Progenitor cell of endocrine pancreas (in vitro differentiated cells): ENCODE results near the gene IER5. TPM values are rescaled to one million over a fixed set of nuclear protein-coding genes. Genes with fewer than 3 reads are reported as not detected.

ENCODE experiments used
- DNase-seq: peaks from one replicate; pipeline ENCODE4 v3.0.0; 2021; ENCODE audit warnings: low spot score; ENCODE audit not compliant: unreplicated experiment
- H3K27ac Mint-ChIP-seq: 2 replicates; pipeline ENCODE4 v1.8.0; 2021; ENCODE audit warnings: mild to moderate bottlenecking, moderate library complexity, mixed read lengths
- H3K27me3 Mint-ChIP-seq: 2 replicates; pipeline ENCODE4 v1.8.0; 2021; ENCODE audit warnings: mixed read lengths
- H3K36me3 Mint-ChIP-seq: 2 replicates; pipeline ENCODE4 v1.8.0; 2022; ENCODE audit warnings: mixed read lengths; ENCODE audit not compliant: insufficient read depth
- H3K4me1 Mint-ChIP-seq: 2 replicates; pipeline ENCODE4 v1.8.0; 2021; ENCODE audit warnings: low read depth, mixed read lengths
- H3K4me3 Mint-ChIP-seq: 2 replicates; pipeline ENCODE4 v1.8.0; 2021; ENCODE audit warnings: low read depth, mild to moderate bottlenecking, moderate library complexity, mixed read lengths
- H3K9me3 Mint-ChIP-seq: 2 replicates; pipeline ENCODE4 v1.8.0; 2021; ENCODE audit warnings: low read depth, mixed read lengths
- CTCF ChIP-seq: fragments of 200-600 bp; sonication (generic); IDR thresholded peaks from one replicate; pipeline ENCODE4 v1.5.0; 2021; ENCODE audit warnings: antibody characterized with exemption, mild to moderate bottlenecking; ENCODE audit not compliant: unreplicated experiment
- total RNA-seq: library from RNA; stranded (reverse); gene quantifications from 2 replicates; pipeline ENCODE4 v1.2.1, GENCODE V29; 2021

Gene IER5
- total RNA-seq, 1 donor from 2014 or later, result 1.7 TPM

GRCh38 chr1:181083842-181084605, 4.5 kb upstream of the IER5 start:
- H3K9me3 Mint-ChIP-seq, result no peaks in the 10 kb centered on the region
- peaks cover 11% of the 10 kb centered on the region for H3K4me1 Mint-ChIP-seq
- TF ChIP-seq CTCF, result peak; percentile 38
- no peak overlapping the region for H3K4me3 Mint-ChIP-seq
- peaks cover 33% of the 10 kb centered on the region for H3K27me3 Mint-ChIP-seq
- H3K36me3 Mint-ChIP-seq, result no peaks in the 10 kb centered on the region
- H3K27ac Mint-ChIP-seq, result no peak overlapping the region
- DNase-seq, result no peak

- Mint-ChIP-seq H3K27me3 (peaks cover 30% of the 10 kb centered on the region), H3K27ac (no peak overlapping the region), H3K36me3 (no peaks in the 10 kb centered on the region), H3K9me3 (no peaks in the 10 kb centered on the region), H3K4me3 (no peak overlapping the region), H3K4me1 (peaks cover 13% of the 10 kb centered on the region)
- DNase-seq, result no peak
- no peak for TF ChIP-seq CTCF
Measured at GRCh38 chr1:181084606-181084969, 3.9 kb upstream of the IER5 start.

- Mint-ChIP-seq H3K4me1 (peaks cover 24% of the 10 kb centered on the region), H3K27me3 (peaks cover 43% of the 10 kb centered on the region), H3K4me3 (no peak overlapping the region), H3K9me3 (no peaks in the 10 kb centered on the region), H3K36me3 (no peaks in the 10 kb centered on the region), H3K27ac (no peak overlapping the region)
- TF ChIP-seq CTCF, result no peak
- DNase-seq, result no peak
Measured at GRCh38 chr1:181086091-181086490, 2.4 kb upstream of the IER5 start.

GRCh38 chr1:181086926-181087325, 1.6 kb upstream of the IER5 start:
- DNase-seq, result no peak
- Mint-ChIP-seq H3K27me3 (peaks cover 49% of the 10 kb centered on the region), H3K36me3 (no peaks in the 10 kb centered on the region), H3K4me1 (peaks cover 21% of the 10 kb centered on the region), H3K27ac (no peak overlapping the region), H3K4me3 (no peak overlapping the region), H3K9me3 (no peaks in the 10 kb centered on the region)
- TF ChIP-seq CTCF, result no peak

GRCh38 chr1:181087400-181087901, 1.0 kb upstream of the IER5 start:
- Mint-ChIP-seq H3K27ac (no peak overlapping the region), H3K36me3 (no peaks in the 10 kb centered on the region), H3K9me3 (no peaks in the 10 kb centered on the region), H3K27me3 (peaks cover 53% of the 10 kb centered on the region), H3K4me3 (no peak overlapping the region), H3K4me1 (peaks cover 21% of the 10 kb centered on the region)
- DNase-seq, result no peak
- TF ChIP-seq CTCF, result no peak
